AG09319 (cell line): Measurements from ENCODE around the gene LRP2BP.

Source experiments
- DNase-seq: peaks from one replicate; pipeline ENCODE4 v3.0.0-alpha.2; 2010; ENCODE audit warnings: low read depth; ENCODE audit errors: extremely low read depth
- TF ChIP-seq, protein P1 (sequence below): IDR thresholded peaks from 2 replicates; pipeline ENCODE4 v1.5.1; 2011; ENCODE audit warnings: low read depth, mild to moderate bottlenecking, inconsistent platforms, low read length, moderate library complexity

Gene LRP2BP

DNA sequence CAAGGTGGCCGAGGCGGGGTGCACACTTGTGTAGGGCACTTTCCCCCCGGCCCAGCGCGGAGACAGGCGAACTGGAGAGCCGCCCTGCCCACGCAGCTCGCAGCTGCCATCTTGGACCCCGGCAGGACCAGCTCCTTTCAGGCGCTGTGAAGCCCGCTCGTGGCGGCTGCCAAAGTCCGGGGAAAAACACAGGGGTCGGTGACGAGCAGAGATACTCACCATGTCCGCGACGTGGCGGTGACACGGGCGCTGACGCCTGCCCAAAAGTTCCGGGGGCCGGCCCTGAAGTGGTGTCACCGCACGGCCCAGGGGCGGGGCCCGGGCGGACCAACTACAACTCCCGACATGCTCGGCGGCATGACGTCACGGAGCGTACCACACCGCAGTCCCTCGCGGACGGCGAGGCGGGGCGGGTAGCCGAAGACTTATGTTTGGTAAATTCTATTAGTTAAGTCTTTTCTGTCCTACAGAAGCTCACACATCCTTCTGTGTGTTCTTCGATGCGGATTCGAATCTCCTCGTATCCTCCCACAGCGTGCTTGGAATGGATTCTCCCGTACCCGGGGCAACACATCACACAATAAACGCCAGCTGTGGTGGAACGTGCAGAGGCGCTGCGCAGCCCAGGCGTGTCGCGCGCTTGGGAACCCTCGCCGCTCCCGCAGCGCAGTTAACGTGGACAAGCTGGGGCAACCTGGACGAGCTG lies 30.1 kb upstream of the LRP2BP start, which contains the start of gene UFSP2:
Gene UFSP2 (minus strand): TSS at position 318 of the 706 bp plus-strand sequence. CDS start 96 bp downstream, at position 222.
- TF ChIP-seq, protein P1, sequence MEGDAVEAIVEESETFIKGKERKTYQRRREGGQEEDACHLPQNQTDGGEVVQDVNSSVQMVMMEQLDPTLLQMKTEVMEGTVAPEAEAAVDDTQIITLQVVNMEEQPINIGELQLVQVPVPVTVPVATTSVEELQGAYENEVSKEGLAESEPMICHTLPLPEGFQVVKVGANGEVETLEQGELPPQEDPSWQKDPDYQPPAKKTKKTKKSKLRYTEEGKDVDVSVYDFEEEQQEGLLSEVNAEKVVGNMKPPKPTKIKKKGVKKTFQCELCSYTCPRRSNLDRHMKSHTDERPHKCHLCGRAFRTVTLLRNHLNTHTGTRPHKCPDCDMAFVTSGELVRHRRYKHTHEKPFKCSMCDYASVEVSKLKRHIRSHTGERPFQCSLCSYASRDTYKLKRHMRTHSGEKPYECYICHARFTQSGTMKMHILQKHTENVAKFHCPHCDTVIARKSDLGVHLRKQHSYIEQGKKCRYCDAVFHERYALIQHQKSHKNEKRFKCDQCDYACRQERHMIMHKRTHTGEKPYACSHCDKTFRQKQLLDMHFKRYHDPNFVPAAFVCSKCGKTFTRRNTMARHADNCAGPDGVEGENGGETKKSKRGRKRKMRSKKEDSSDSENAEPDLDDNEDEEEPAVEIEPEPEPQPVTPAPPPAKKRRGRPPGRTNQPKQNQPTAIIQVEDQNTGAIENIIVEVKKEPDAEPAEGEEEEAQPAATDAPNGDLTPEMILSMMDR, result no peak; the same call in 1 of the 2 replicates

DNA sequence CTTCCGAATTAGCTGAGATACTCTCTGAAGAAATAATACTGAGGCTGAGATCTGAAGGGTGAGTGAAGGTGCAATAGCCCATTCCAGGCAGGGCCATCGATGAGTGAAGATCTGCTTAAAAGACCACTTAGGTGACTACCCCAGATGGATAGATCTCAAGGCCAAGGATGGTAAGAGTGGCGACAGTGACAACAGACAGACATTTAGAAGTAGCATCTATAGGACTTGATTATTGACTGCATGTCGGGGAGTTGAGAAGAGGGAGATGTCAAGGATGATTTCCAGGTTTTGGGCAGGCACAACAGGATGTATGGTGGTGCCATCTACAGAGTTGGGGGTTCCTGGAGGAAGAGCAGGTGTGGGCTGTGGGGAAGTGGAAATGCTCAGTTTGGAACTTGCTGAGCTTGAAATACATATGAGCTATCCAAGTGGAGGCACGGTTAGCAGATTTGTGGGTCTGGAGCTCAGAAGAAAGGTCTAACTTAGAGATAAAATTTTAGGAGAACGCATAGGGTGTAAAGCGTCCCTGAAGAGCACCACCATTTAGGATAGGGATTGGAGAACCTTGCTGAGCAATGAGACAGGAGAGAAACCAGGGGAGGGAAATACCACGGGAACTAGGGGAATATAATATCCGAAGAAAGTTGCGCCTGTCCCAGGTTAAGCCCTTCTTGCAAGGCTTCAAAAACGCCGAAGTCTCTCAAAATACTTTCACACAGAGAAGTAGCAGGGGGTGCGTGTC lies 29.4 kb upstream of the LRP2BP start:
- DNase-seq, result peak; percentile 4
- TF ChIP-seq, protein P1, result no peak

More for the DNA sequence above, 30.1 kb upstream of the LRP2BP start, which contains the start of gene UFSP2:
- DNase-seq, result peak; percentile 70

GRCh38 chr4:185421366-185422124 lies 25.8 kb upstream of the LRP2BP start:
- TF ChIP-seq, protein P1, result no peak
- peak; percentile 3 for DNase-seq

DNA sequence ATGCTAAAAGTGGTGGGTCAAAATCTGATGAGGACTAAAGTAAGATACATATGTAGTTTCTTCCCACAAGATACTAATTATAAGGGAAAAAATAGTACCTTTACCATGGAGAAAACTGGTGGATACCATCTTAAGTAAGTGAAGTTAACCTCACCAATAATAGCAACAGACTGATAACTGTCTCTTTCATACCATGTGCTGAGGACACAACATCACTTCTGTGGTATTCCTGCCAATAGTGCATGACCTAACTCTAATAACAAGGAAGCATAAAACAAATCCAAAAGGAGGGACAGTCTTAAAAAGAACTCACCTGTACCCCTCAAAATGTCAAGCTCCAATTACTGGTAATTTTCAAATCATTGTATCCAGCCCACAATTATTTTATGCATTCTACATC lies 21.2 kb upstream of the LRP2BP start:
- DNase-seq, result no peak
- TF ChIP-seq, protein P1, result no peak

GRCh38 chr4:185412412-185412811 lies 16.7 kb upstream of the LRP2BP start:
- no peak for DNase-seq
- TF ChIP-seq, protein P1, result no peak

DNA sequence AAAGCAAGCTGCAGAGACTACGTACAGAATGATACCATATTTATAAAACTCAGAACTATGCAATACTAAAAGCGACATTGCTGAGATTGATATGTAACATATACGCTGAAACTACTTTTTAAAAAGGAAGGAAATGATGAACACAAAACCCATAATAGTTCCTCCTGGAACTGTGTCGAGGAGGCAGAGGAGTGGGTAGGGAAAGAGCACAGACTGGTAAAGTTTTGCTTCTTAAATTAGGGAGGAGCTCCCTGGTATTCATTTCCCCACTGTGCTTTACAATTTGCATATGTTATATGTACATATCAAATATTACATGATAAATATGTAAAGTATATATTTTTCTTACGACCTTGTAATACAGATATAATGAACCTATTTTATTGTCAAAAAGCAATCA lies 16.1 kb upstream of the LRP2BP start:
- TF ChIP-seq, protein P1, result no peak

GRCh38 chr4:185408432-185408831 lies 12.7 kb upstream of the LRP2BP start:
- TF ChIP-seq, protein P1, result no peak
- DNase-seq, result no peak

More for the DNA sequence above, 16.1 kb upstream of the LRP2BP start:
- no peak for DNase-seq
